HepG2 (cell line): ENCODE results near the gene PPIG. TPM values are rescaled to one million over a fixed set of nuclear protein-coding genes. Genes with fewer than 3 reads are reported as not detected.
A peak's percentile ranks its signal among the peaks of the same experiment; 100 is the strongest.

Experiments
- ETS1 ChIP-seq: sonication (generic); formaldehyde crosslinking; IDR thresholded peaks from 2 replicates; pipeline ENCODE4 v1.4.0; 2020; ENCODE audit warnings: missing genetic modification reagents
- FUBP1 ChIP-seq: sonication (generic); formaldehyde crosslinking; IDR thresholded peaks from 2 replicates; pipeline ENCODE4 v1.5.1; 2020; ENCODE audit warnings: missing genetic modification reagents, mild to moderate bottlenecking, borderline replicate concordance
- HNF4A ChIP-seq: sonication (generic); formaldehyde crosslinking; IDR thresholded peaks from 2 replicates; pipeline ENCODE4 v1.4.0; 2020; ENCODE audit warnings: missing genetic modification reagents
- HNRNPLL ChIP-seq: fragments of 200-400 bp; formaldehyde crosslinking; IDR thresholded peaks from 2 replicates; pipeline ENCODE4 v1.6.1; 2017; ENCODE audit warnings: mild to moderate bottlenecking, low read depth, low read length; ENCODE audit not compliant: poor library complexity, severe bottlenecking
- KLF11 ChIP-seq: IDR thresholded peaks from 2 replicates; pipeline ENCODE4 v1.6.1; 2016; ENCODE audit warnings: missing compliant biosample characterization
- MBD4 ChIP-seq: IDR thresholded peaks from 2 replicates; pipeline ENCODE4 v1.6.1; 2012; ENCODE audit warnings: low read length, inconsistent platforms, borderline replicate concordance
- MED1 ChIP-seq: sonication (generic); formaldehyde crosslinking; IDR thresholded peaks from 2 replicates; pipeline ENCODE4 v1.4.0; 2020; ENCODE audit warnings: missing genetic modification reagents
- RXRA ChIP-seq: sonication (generic); formaldehyde crosslinking; IDR thresholded peaks from 2 replicates; pipeline ENCODE4 v1.5.1; 2020; ENCODE audit warnings: missing genetic modification reagents
- TARDBP ChIP-seq: sonication (generic); formaldehyde crosslinking; IDR thresholded peaks from 2 replicates; pipeline ENCODE4 v1.8.0; 2022; ENCODE audit warnings: mild to moderate bottlenecking, missing genetic modification reagents
- TMF1 ChIP-seq: sonication (generic); formaldehyde crosslinking; IDR thresholded peaks from 2 replicates; pipeline ENCODE4 v1.8.1; 2022; ENCODE audit warnings: low read depth, missing genetic modification reagents
- ZBTB21 ChIP-seq: sonication (generic); formaldehyde crosslinking; IDR thresholded peaks from 2 replicates; pipeline ENCODE4 v1.4.0; 2020; ENCODE audit warnings: missing genetic modification reagents
- ZBTB3 ChIP-seq: sonication (generic); formaldehyde crosslinking; IDR thresholded peaks from 2 replicates; pipeline ENCODE4 v1.4.0; 2020; ENCODE audit warnings: low read depth, mild to moderate bottlenecking, moderate library complexity, missing genetic modification reagents, borderline replicate concordance
- ZFP41 ChIP-seq: sonication (generic); formaldehyde crosslinking; IDR thresholded peaks from 2 replicates; pipeline ENCODE4 v1.4.0; 2020; ENCODE audit warnings: mild to moderate bottlenecking, missing genetic modification reagents, borderline replicate concordance
- ZNF564 ChIP-seq: sonication (generic); formaldehyde crosslinking; IDR thresholded peaks from 2 replicates; pipeline ENCODE4 v1.8.1; 2023; ENCODE audit warnings: mild to moderate bottlenecking, missing genetic modification reagents
- ZNF646 ChIP-seq: sonication (generic); formaldehyde crosslinking; IDR thresholded peaks from 2 replicates; pipeline ENCODE4 v1.9.0; 2021; ENCODE audit warnings: mild to moderate bottlenecking, missing genetic modification reagents
- ZNF710 ChIP-seq: sonication (generic); formaldehyde crosslinking; IDR thresholded peaks from 2 replicates; pipeline ENCODE4 v1.5.0; 2020; ENCODE audit warnings: mild to moderate bottlenecking, missing genetic modification reagents, borderline replicate concordance
- polyA plus RNA-seq, 8 experiments: library from polyadenylated mRNA; depleted of rRNA in 3 of 8; stranded (reverse) in 7 of 8; unstranded in 1 of 8; fragments of >200 nt; fragmentation: Illumina TruSeq in 4 of 8; extraction: Trizol in 4 of 8; gene quantifications; 2 replicates each; pipeline versions ENCODE4 v1.2.1 to v1.2.3, GENCODE V29; 2011 to 2016; ENCODE audit warnings: low read depth in 4 of 8, missing spikeins in 1 of 8, mixed read lengths in 1 of 8; ENCODE audit not compliant: insufficient read depth in 1 of 8
- total RNA-seq, 5 experiments: library from RNA; depleted of rRNA; stranded (reverse); fragments of >200 nt; fragmentation: Illumina TruSeq; extraction: Trizol; gene quantifications; 2 replicates each; pipeline ENCODE4 v1.2.3, GENCODE V29; 2016; ENCODE audit warnings: low read depth in 1 of 5

Gene PPIG
- total and polyA plus RNA-seq, 2 of the 13 experiments (the other 11 are each of a cell fraction or from before 2014, with no cell fraction given) = 31.3 to 81.0 TPM

GRCh38 chr2:169584005-169584877 is at the start of gene PPIG (continued):
- TF ChIP-seq FUBP1 (CRISPR knock-in tag) = peak; percentile 96; the same call in 1 of the 2 replicates
- peak; percentile 59 for TF ChIP-seq MED1 (CRISPR knock-in tag)
- no peak for TF ChIP-seq MBD4
- TF ChIP-seq TMF1 (CRISPR knock-in tag) = peak; percentile 94; the same call in 1 of the 2 replicates
- peak; percentile 70; the same call in 1 of the 2 replicates for TF ChIP-seq RXRA (CRISPR knock-in tag)
- TF ChIP-seq HNF4A (CRISPR knock-in tag) = no peak; the same call in 1 of the 2 replicates
- no peak for TF ChIP-seq ETS1 (CRISPR knock-in tag)
- peak; percentile 85 for TF ChIP-seq ZNF710 (CRISPR knock-in tag)
- peak; percentile 54; the same call in 1 of the 2 replicates for TF ChIP-seq KLF11 (CRISPR knock-in tag)
- TF ChIP-seq ZNF646 = no peak
- peak; percentile 64; the same call in 1 of the 2 replicates for TF ChIP-seq ZNF564 (CRISPR knock-in tag)
- peak; percentile 99 for TF ChIP-seq ZBTB21 (CRISPR knock-in tag)
- no peak for TF ChIP-seq ZFP41 (CRISPR knock-in tag)
- peak; percentile 88 for TF ChIP-seq TARDBP (CRISPR knock-in tag)
- peak; percentile 66 for TF ChIP-seq HNRNPLL
- TF ChIP-seq ZBTB3 (CRISPR knock-in tag) = peak; percentile 96; the same call in 1 of the 2 replicates
